Stimulated activated CD4-positive, alpha-beta T cell treated with anti-CD3 and anti-CD28 coated beads, Interleukin-4, amount 100 ng/mL, for 1 hour (primary cell): ENCODE measurements around the gene FAM219A.
"Not testable (repeated sequence)": the region's sequence is repeated elsewhere in the genome, so short reads cannot be mapped to it uniquely, and the experiment has no call there.

Source experiments
- DNase-seq: peaks from one replicate; pipeline ENCODE4 v3.0.0-alpha.2; 2020

FAM219A gene

DNA sequence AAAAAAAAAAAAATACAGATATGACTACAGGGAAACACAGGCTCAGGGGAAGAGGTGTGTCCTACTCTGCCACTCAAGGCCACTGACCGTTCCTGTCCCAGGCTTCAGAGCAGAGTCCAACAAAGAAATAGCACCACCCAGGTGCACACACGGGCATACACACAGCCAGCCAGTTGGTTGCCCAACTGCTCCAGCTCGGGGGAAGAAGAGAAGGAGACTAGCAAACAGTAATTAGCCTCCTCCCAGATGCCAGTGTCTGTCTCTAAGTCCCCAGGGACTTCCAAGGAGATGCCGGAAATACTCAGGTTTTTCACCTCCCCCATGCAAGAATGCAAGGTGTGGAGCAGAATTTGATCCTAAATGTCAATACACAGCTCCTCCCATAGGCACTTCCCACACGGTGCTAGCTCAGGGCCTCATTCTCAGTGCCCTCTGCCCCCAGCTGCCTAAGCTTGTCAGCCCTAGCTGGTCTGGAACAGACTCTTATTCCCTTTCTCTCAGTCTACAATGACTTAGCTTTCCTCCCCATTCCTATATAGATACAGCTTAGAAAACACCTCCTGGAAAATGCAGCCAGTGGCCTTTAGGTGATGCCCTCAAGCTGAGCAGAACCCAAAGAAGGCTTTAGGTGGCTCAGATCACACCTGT is 83.3 kb downstream of the FAM219A start:
- DNase-seq: no peak

DNA sequence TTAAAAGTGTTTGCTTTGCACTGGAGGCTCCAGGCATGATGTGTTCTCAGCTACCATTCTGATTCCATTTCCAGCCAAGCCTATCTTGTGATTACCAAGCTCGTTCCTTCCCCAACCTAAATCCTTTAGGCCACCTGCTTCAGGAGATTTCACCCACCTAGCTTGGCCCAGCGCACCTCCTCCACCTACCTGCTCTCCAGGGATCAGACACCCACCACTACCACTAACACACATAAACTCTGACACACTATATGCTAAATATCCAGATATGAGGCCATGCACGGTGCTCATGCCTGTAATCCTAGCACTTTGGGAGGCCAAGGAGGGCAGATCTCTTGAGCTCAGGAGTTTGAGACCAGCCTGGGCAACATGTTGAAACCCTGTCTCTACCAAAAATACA is 84.0 kb downstream of the FAM219A start:
- DNase-seq: no peak

DNA sequence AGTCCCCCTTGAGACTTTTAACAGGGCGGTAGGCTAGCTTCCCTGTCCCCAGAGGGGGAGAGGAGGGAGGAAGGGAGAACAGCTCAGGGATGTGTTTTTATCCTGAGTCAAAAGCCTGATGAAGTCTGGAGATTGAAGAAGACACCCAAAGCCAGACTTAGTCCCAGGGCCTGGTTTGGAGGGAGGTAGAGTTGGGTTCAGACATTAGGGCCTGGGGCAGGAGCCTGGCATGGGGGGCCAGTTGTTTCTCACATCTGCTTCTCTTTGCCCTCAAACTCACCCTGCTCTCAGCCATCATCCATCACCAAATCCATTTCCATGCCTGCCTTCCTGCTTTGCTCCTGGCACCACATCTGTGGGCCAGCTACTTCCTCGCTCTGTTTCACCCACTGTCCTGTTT is 84.6 kb downstream of the FAM219A start:
- DNase-seq: no peak

DNA sequence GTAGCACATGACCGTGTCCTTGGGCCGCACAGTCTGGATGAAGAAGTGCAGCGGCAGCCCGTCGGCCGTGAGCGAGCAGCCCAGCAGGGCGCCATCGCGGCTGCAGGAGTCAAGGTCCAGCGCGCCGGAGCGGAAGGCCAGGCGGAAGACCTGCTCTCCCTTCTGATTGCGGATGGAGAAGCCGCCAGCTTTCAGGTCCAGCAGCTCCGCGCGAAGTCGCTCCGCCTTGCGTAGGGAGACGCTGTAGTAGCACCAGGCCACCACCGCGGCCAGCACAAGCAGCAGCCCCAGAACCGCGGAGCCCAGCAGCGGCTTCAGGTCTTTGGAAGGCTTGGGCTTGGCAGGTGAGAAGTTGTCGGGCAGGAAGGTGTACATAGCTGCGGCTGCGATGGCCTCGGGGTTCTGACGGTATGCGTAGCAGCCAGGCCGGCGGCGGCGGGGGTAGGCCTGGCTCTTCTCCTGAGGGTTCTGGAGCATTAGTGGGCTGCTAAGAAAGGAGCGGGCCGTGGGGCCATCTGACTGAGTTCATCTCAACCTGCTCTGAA is 85.8 kb downstream of the FAM219A start:
- no peak for DNase-seq

DNA sequence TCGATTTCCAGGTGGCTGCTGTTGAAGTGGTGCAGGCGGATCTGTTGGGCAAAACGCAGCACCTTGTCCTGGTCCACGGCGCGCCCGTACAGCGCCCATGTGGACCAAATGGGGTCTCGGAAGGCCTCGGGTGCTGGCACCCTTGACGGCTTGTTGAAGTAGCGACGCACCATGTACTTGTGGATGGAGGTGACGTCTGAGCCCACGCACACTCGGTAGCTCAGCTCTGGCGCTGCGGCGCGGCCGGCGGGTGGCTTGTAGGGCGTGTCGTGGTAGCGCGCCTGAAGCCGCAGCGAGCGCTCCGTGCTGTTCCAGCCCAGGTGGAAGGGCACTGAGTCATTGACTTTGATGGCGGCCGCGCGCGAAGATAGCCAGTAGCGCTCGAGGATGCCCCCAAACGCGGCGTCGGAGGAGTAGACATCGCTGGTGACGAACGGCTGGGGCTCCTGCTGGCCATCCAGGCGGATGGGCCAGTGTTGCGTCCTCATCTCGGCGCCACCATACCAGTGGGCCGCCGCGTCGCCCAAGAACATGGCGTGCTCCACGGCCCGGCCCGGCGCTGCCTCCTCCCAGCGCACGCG is 86.4 kb downstream of the FAM219A start:
- no peak for DNase-seq

DNA sequence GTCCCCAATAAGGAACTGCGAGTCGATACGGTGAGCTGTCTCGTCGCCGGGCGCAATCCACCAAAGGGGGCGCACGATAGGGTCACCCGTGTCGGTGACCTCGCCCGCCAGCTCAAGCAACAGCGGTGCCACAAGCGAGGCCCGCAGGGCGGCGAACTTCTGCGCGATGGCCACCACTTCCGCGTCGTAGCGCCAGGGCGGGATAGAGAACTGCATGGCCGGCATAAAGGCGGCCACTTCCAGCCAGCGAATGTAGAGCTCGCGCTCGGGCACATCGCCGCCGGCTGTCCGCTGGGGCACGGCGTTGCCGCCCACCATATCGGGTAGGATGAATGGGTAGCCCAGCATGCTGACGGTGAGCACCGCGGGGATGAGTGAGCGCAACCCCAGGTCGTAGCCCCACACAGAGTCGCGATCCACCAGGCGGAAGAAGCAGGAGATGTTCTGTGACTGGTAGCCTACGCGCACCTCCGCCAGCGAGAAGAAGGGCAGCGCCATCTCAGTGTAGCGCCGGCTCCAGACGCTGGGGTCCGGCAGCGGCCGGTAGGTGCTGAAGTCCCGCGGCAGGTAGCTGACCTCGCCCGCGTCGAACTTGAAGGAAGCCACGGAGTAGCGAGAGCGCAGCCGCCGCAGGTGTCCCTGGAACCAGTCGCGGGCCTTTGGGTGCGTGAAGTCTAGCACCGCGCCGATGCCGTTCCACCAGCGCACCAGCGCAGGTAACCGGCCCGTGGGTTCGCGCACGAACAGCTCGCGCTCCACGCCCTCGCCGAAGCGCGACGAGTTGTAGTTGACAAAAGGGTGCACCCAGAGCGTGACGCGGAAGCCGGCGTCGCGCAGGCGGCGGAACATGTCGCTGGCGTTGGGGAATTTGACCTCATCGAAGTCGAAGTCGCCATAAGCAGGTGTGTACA is 87.1 kb downstream of the FAM219A start:
- no peak for DNase-seq

DNA sequence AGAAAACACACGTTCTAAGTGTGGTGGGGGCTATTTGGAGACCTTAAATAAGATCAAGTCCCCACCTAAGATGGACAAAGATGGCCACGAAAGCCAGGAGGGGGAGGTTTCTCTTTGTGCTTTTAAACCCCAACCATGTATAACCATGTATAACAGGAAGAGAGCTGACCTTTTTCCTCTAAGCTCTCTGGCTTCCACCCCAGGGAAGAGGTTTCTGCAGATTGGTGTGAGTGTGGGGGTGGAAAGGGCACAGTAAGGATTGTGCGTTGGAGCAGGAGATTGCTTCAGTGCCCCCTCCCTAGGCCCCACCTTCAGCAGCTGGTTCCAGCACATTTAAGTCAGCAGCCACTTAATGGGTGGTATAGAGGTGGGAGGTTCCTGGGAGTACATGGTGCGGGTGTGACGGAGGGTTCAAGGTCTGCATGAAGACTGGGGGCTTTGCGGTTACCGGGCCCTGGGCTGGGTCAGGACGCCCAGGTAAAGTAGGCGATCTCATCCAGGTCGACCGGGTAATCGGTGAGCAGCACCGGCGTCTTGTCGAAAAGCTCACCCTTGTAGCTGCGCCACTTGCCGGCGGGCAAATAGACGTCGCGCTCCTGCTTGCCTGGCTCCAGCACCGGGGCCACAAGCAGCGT is 87.9 kb downstream of the FAM219A start:
- no peak for DNase-seq

DNA sequence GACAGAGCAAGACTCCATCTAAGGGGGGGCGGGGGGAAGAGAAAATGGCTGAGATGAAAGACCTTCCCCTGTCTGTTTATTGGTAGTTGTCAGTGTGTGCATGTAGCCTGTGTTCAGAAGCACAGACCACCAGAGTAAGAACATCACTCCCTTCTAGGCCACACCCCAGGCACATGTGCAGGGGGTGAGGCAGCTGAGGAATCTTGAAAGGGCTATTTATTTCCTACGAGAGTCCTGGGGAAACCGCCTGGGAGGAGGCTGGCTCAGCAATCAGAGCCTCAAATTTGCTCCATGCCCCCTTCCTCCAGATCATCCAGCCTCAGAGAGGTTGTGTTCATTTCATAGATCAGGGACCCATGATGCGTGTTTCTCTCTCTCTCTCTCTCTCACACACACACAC is 88.7 kb downstream of the FAM219A start:
- no peak for DNase-seq

DNA sequence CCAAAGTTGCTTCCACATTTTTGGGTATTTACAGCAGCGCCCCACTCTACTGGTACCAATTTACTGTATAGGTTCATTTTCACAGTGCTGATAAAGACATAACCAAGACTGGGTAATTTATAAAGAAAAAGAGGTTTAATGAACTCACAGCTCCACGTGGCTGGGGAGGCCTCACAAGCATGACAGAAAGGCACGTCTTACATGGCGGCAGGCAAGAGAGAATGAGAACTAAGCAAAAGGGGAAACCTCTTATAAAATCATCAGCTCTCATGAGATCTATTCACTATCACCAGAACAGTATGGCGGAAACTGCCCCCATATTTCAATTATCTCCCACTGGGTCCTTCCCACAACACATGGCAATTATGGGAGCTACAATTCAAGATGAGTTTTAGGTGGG is 89.6 kb downstream of the FAM219A start:
- not testable (repeated sequence) for DNase-seq

DNA sequence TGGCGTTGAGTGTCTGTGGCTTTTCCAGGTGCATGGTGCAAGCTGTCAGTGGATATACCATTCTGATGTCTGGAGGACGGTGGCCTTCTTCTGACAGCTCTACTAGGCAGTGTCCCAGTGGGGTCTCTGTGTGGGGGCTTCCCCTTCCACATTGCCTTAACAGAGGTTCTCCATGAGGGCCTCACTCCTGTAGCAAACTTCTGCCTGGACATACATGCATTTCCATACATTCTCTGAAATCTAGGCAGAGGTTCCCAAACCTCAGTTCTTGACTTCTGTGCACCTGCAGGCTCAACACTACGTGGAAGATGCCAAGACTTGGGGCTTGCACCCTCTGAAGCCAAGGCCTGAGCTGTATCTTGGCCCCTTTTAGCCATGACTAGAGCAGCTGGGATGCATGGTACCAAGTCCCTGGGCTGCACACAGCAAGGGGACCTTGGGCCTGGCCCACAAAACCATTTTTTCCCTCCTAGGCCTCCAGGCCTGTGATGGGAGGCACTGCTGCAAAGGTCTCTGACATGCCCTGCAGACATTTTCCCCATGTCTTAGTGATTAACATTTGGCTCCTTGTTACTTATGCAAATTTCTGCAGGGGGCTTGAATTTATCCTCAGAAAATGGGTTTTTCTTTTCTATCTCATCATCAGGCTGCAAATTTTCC is 90.5 kb downstream of the FAM219A start:
- DNase-seq: not testable (repeated sequence)

DNA sequence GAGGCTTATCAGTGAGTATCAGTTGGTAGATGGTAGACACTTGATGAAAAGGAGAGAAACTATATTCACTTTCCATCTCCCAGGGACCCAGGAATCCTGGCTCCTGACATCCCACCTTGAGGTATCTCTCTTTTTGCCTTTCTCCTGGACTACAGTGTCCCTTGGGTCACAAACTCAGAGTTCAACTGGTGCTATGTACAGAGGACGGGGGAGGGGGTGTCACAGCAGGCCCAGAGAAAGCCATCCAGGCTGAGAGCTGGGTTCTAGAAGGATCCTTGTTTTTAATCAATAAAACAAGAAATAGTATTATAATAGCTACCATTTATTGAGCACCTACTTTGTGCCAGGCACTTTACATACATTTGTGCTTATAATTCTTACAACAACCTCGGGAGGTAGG is 92.0 kb downstream of the FAM219A start:
- no peak for DNase-seq

DNA sequence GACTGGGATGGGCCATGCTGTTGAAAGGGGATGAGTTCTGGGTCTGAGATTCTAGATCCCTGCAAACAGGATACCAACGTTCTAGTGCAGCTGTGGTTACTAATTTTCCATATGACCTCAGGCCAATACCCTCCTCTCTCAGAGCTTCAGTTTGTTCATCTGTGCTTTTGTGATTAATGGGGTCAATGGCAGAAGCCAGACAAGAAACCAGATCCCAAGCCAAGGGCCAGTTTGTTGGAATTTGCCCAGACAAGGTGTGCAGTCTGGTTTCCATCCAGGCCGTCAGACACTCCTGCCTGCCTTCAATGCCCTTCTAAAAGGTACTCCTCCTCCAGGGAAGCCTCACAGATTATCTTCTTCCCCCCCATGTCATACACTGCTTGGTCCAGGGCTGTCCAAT is 93.1 kb downstream of the FAM219A start:
- DNase-seq: no peak

DNA sequence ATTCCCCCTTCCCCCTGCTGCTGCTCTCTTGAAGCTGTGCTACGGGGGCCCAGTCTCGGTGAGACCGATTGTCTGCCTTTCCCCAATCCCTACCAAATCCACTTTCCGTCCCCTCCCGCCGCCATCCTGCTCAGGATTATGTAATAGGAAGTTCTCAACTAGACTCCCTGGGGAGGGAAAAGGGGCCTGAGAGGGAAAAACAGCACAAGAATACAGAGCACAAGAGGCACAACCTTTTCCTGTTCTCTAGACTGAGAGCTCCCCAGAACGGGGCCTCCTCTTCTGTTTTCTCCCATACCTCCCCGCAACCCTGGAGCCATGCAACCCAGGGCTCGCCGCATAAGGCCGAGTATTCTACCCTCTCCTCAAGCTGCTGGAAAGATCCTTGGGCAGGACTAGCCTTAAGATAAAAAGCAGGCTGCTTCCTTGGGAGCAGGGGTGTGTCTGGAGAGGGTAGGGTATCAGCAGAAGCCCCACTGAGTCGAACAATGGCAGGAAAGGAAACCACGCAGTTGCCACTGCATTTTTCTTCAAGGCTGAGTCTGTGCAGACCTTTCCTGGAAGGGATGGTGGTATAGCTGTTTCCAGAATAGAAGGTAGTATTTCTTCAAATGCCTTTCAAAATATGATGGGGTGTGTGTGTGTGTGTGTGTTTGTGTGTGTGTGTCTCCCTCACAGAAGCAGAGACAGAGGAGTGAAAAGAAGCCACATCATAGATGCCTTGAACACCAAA is 94.6 kb downstream of the FAM219A start:
- no peak for DNase-seq

DNA sequence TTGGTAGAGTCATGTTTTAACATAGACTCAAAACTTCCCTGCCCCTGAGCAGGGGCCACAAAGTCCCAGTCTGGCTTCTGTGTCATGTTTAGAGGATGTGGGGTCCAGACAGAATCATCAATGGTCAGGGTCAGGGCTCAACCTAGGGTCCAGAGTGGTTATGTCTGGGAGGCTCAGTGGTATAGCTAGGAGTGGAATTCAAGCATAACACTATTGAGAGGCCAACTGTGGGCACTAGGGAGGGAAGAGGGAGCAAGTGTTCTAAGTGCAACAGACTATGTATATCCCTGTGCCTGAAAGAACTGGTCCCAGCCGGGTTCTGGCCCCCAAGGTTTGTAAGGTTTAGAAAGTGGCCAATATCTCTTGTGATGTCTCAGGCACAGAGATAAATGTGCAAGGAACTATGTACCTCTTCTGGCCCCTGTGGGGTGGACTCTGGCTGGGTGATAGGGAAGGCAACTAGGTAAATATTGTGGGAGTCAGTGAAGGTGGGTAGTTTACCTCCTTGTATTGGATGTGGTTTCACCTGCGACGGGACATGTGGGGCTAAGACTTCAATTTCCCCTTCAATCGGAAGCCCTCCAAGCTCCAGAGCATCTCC is 95.7 kb downstream of the FAM219A start:
- no peak for DNase-seq

DNA sequence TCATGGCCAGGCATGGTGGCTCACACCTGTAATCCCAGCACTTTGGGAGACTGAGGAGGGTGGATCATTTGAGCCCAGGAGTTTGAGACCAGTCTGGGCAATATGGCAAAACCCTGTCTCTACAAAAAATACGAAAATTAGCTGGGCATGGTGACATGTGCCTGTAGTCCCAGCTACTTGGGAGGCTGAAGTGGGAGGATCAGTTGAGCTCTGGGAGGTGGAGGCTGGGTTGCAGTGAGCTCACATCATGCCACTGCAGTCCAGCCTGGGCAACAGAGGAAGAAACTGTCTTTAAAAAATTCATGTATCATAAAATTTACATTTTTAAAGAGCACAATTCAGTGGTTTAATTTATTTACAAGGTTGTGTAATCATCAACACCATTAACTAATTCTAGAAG is 105.4 kb downstream of the FAM219A start:
- not testable (repeated sequence) for DNase-seq

DNA sequence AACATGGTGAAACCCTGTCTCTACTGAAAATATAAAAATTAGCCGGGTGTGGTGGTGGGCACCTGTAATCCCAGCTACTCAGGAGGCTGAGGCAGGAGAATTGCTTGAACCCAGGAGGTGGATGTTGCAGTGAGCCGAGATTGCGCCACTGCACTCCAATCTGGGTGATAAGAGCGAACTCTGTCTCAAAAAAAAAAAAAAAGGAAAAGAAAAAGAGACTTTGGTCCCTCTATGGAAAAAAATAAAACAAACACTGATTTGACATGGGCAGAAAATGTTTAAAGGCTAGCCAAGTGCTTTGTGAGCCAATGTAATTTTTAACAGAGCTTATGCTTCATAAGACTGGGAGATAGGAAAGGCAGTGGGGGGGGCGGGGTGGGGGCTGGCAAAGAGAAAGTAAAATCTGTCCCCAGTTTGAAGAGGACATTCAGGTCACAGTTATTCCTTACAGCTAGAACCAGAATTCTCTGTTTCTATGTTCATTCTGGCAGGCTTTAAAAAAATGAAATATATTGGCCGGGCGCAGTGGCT is 106.2 kb downstream of the FAM219A start:
- DNase-seq: not testable (repeated sequence)

DNA sequence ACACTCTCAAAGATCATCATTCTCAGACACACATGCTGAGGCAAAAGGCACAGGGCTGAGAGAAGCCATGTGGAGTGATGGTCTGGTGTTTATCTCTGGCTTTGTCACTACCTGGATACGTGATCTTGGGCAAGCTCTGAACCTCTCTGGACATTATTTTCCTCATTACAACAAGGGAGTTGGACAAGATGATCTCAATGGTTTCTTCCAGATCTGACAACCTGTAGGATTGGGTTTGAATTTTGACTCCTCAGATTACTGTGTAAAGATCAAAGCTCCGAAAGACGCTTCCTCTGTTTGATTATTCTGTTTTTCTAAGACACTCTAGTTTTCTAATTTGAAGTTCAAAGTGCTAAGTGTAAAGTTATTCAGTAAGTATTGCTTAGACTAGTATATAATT is 109.0 kb downstream of the FAM219A start:
- no peak for DNase-seq
